ENCODE measurements around the gene NCOA7. TPM values are rescaled to one million over a fixed set of nuclear protein-coding genes. Genes with fewer than 3 reads are reported as not detected.
A peak's percentile ranks its signal among the peaks of the same experiment; 100 is the strongest.

The NCOA7 gene
- total RNA-seq, 1 experiment from 2014 or later, result 67.9 TPM

- H3K4me1 ChIP-seq, result peaks cover 41% of the 10 kb centered on the region
- ChIA-PET POLR2A (interaction anchor here (0.6 to 1.7 kb wide), 9 partner anchors 19 to 118 kb away, joined by 3 to 14 read pairs (median 5); partner anchors contain the start of genes HINT3, NCOA7 and TRMT11), CTCF (interaction anchor here (0.5 to 3.2 kb wide), 16 partner anchors 14 to 118 kb away, joined by 3 to 58 read pairs (median 7); partner anchors contain the start of genes HINT3 and NCOA7)
- peak; percentile 69 to 75 for DNase-seq
- TF ChIP-seq, protein P1, sequence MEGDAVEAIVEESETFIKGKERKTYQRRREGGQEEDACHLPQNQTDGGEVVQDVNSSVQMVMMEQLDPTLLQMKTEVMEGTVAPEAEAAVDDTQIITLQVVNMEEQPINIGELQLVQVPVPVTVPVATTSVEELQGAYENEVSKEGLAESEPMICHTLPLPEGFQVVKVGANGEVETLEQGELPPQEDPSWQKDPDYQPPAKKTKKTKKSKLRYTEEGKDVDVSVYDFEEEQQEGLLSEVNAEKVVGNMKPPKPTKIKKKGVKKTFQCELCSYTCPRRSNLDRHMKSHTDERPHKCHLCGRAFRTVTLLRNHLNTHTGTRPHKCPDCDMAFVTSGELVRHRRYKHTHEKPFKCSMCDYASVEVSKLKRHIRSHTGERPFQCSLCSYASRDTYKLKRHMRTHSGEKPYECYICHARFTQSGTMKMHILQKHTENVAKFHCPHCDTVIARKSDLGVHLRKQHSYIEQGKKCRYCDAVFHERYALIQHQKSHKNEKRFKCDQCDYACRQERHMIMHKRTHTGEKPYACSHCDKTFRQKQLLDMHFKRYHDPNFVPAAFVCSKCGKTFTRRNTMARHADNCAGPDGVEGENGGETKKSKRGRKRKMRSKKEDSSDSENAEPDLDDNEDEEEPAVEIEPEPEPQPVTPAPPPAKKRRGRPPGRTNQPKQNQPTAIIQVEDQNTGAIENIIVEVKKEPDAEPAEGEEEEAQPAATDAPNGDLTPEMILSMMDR (IDR thresholded peaks at IDR 0.05; ENCODE audit: insufficient read depth in 1 of 2, low read depth in 1 of 2, low read length in 1 of 2, severe bottlenecking in 1 of 2, unreplicated experiment in 1 of 2), result peak; percentile 18 to 33
- H3K27ac Mint-ChIP-seq (ENCODE audit: unreplicated experiment), result peak overlapping the region; percentile 53
- H3K27me3 ChIP-seq (replicated peaks; ENCODE audit: control insufficient read depth, insufficient read depth, low read length), result no peaks in the 10 kb centered on the region
- no peaks in the 10 kb centered on the region; the same call in 1 of the 2 replicates for H3K36me3 ChIP-seq (ENCODE audit: control insufficient read depth, insufficient read depth, low read length)
- H3K9me3 ChIP-seq, result no peaks in the 10 kb centered on the region
- H3K4me3 Mint-ChIP-seq (ENCODE audit: unreplicated experiment), result peak overlapping the region; percentile 71
- H3K9me3 Mint-ChIP-seq (ENCODE audit: unreplicated experiment), result no peaks in the 10 kb centered on the region
- no peaks in the 10 kb centered on the region for H3K27me3 Mint-ChIP-seq (ENCODE audit: insufficient read depth, unreplicated experiment)
- peaks cover 26% of the 10 kb centered on the region for H3K4me1 Mint-ChIP-seq (ENCODE audit: low read depth, unreplicated experiment)
- BruUV-seq (replicated peaks), result no TSS peak
- peak overlapping the region; percentile 29 for H3K4me3 ChIP-seq (ENCODE audit: low read depth, low read length)
- peaks cover 31% of the 10 kb centered on the region for H3K36me3 Mint-ChIP-seq (ENCODE audit: insufficient read depth, unreplicated experiment)
- intact Hi-C loops (cut with micrococcal nuclease; ENCODE audit: unreplicated experiment), result loop anchor here (1.0 to 5.0 kb wide), 8 partner anchors 10 to 109 kb away; partner anchors contain the start of genes HINT3 and NCOA7
These were observed 109.0 kb downstream of the NCOA7 start for GRCh38 chr6:125899726-125900182.

- Mint-ChIP-seq H3K4me1 (ENCODE audit: low read depth, unreplicated experiment) (peaks cover 46% of the 10 kb centered on the region), H3K9me3 (ENCODE audit: unreplicated experiment) (no peaks in the 10 kb centered on the region), H3K36me3 (ENCODE audit: insufficient read depth, unreplicated experiment) (peaks cover 70% of the 10 kb centered on the region), H3K4me3 (ENCODE audit: unreplicated experiment) (no peak overlapping the region), H3K27ac (ENCODE audit: unreplicated experiment) (no peak overlapping the region), H3K27me3 (ENCODE audit: insufficient read depth, unreplicated experiment) (no peaks in the 10 kb centered on the region)
- TF ChIP-seq, protein P1 (IDR thresholded peaks at IDR 0.05; ENCODE audit: insufficient read depth in 1 of 2, low read depth in 1 of 2, low read length in 1 of 2, severe bottlenecking in 1 of 2, unreplicated experiment in 1 of 2), result no peak
- Histone ChIP-seq H3K9me3 (no peaks in the 10 kb centered on the region), H3K36me3 (ENCODE audit: control insufficient read depth, insufficient read depth, low read length) (no peaks in the 10 kb centered on the region; the same call in 1 of the 2 replicates), H3K27me3 (replicated peaks; ENCODE audit: control insufficient read depth, insufficient read depth, low read length) (no peaks in the 10 kb centered on the region), H3K4me3 (ENCODE audit: low read depth, low read length) (no peak overlapping the region), H3K4me1 (peaks cover 24% of the 10 kb centered on the region)
- CTCF ChIA-PET, result interaction anchor here (0.7 kb wide), 1 partner anchor 128 kb away, joined by 3 read pairs; no protein-coding TSS in a partner anchor
- DNase-seq, result no peak
- POLR2A ChIA-PET, result no interaction called here
- no TSS peak for BruUV-seq (replicated peaks)
- intact Hi-C loops (cut with micrococcal nuclease; ENCODE audit: unreplicated experiment), result loop anchor here (5.0 kb wide), 2 partner anchors 48 to 593 kb away; no protein-coding TSS in a partner anchor
These were observed 114.1 kb downstream of the NCOA7 start for GRCh38 chr6:125904871-125905270.

DNA sequence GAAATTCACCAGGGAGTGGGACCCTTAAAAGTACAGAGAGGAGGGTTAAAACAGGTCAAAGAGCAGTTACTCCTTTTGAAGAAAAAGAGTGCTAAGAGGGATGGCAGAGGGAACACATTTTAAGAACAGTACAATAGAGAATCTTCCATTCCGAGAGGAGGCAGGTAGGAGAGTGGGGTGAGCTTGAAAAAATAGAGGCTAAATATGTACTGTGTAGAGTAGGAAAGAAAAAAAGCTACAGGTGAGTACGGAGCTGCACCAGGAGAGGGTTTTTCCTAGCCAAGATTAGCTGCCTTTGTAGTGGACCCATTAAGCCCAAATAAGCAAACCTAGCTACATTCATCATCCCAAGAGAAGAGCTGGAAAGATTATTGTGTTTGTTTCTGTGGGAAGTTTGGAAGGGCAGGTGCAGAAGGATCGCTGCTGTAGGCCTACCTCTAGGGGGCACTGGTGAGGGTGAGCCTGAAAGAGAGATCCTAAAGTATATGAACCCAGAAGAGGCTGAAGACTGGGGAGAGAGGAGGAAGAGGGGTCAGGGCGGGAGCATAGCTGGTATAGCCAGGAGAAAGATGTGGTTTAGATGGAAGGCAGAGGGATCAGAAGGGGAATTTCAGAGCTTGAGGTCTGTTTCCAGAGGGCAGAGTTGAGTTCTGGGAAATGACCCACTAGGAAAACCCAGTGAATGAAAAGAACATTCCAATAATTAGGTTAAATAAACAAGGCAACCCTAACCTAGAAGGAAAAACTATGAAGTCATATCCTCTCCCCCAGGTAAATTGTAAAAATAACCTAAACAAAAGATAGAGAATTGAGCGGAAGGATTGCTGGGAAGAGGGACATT is 115.6 kb downstream of the NCOA7 start:
- H3K9me3 ChIP-seq, result no peaks in the 10 kb centered on the region
- intact Hi-C loops (cut with micrococcal nuclease; ENCODE audit: unreplicated experiment), result loop anchor here (5.0 kb wide), 1 partner anchor 594 kb away; no protein-coding TSS in a partner anchor
- peaks cover 29% of the 10 kb centered on the region for H3K4me1 ChIP-seq
- no peaks in the 10 kb centered on the region; the same call in 1 of the 2 replicates for H3K36me3 ChIP-seq (ENCODE audit: control insufficient read depth, insufficient read depth, low read length)
- Mint-ChIP-seq H3K9me3 (ENCODE audit: unreplicated experiment) (no peaks in the 10 kb centered on the region), H3K27me3 (ENCODE audit: insufficient read depth, unreplicated experiment) (no peaks in the 10 kb centered on the region), H3K27ac (ENCODE audit: unreplicated experiment) (peak overlapping the region; percentile 7), H3K4me3 (ENCODE audit: unreplicated experiment) (no peak overlapping the region), H3K4me1 (ENCODE audit: low read depth, unreplicated experiment) (peaks cover 51% of the 10 kb centered on the region), H3K36me3 (ENCODE audit: insufficient read depth, unreplicated experiment) (peaks cover 75% of the 10 kb centered on the region)
- no peak overlapping the region for H3K4me3 ChIP-seq (ENCODE audit: low read depth, low read length)
- BruUV-seq (replicated peaks), result no TSS peak
- TF ChIP-seq, protein P1 (IDR thresholded peaks at IDR 0.05; ENCODE audit: insufficient read depth in 1 of 2, low read depth in 1 of 2, low read length in 1 of 2, severe bottlenecking in 1 of 2, unreplicated experiment in 1 of 2), result peak; percentile 68 to 71
- peak; percentile 53 to 64 for DNase-seq
- ChIA-PET CTCF (interaction anchor here (1.2 to 1.7 kb wide), 5 partner anchors 10 to 51 kb away, joined by 4 to 5 read pairs (median 5); partner anchors contain the start of gene HINT3), POLR2A (no interaction called here)
- H3K27me3 ChIP-seq (replicated peaks; ENCODE audit: control insufficient read depth, insufficient read depth, low read length), result no peaks in the 10 kb centered on the region

All from Caco-2 (cell line).